Measurements from ENCODE around the gene GOLT1A. TPM values are rescaled to one million over a fixed set of nuclear protein-coding genes. Genes with fewer than 3 reads are reported as not detected.

Gene GOLT1A
- total RNA-seq, 3 donors from 2014 or later, result 2.5 to 11.4 (median 3.9) TPM

- no peak for ATAC-seq
- TF ChIP-seq, protein P1, sequence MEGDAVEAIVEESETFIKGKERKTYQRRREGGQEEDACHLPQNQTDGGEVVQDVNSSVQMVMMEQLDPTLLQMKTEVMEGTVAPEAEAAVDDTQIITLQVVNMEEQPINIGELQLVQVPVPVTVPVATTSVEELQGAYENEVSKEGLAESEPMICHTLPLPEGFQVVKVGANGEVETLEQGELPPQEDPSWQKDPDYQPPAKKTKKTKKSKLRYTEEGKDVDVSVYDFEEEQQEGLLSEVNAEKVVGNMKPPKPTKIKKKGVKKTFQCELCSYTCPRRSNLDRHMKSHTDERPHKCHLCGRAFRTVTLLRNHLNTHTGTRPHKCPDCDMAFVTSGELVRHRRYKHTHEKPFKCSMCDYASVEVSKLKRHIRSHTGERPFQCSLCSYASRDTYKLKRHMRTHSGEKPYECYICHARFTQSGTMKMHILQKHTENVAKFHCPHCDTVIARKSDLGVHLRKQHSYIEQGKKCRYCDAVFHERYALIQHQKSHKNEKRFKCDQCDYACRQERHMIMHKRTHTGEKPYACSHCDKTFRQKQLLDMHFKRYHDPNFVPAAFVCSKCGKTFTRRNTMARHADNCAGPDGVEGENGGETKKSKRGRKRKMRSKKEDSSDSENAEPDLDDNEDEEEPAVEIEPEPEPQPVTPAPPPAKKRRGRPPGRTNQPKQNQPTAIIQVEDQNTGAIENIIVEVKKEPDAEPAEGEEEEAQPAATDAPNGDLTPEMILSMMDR (IDR thresholded peaks at IDR 0.05), result no peak
- Histone ChIP-seq H3K4me3 (no peak overlapping the region), H3K4me1 (ENCODE audit: low read depth) (peaks cover 3% of the 10 kb centered on the region), H3K36me3 (ENCODE audit: low read depth) (no peaks in the 10 kb centered on the region), H3K9me3 (no peaks in the 10 kb centered on the region)
- no peak for DNase-seq
- intact Hi-C loops (cut with DNase I, micrococcal nuclease), result no loop called here
Measured at GRCh38 chr1:204192589-204193352, 21.0 kb downstream of the GOLT1A start.

- no peak for ATAC-seq
- H3K4me1 ChIP-seq (ENCODE audit: low read depth), result peaks cover 3% of the 10 kb centered on the region
- intact Hi-C loops (cut with DNase I, micrococcal nuclease), result no loop called here
- H3K9me3 ChIP-seq, result no peaks in the 10 kb centered on the region
- H3K36me3 ChIP-seq (ENCODE audit: low read depth), result no peaks in the 10 kb centered on the region
- TF ChIP-seq, protein P1 (IDR thresholded peaks at IDR 0.05), result no peak
- no peak for DNase-seq
- H3K4me3 ChIP-seq, result no peak overlapping the region
Measured at GRCh38 chr1:204192046-204192445, 21.7 kb downstream of the GOLT1A start.

- TF ChIP-seq, protein P1 (IDR thresholded peaks at IDR 0.05), result no peak
- DNase-seq (no peak), ATAC-seq (no peak)
- Histone ChIP-seq H3K36me3 (ENCODE audit: low read depth) (no peaks in the 10 kb centered on the region), H3K4me1 (ENCODE audit: low read depth) (peaks cover 3% of the 10 kb centered on the region), H3K4me3 (no peak overlapping the region), H3K9me3 (no peaks in the 10 kb centered on the region)
- intact Hi-C loops (cut with DNase I, micrococcal nuclease), result no loop called here
Measured at GRCh38 chr1:204191456-204191855, 22.3 kb downstream of the GOLT1A start.

DNA sequence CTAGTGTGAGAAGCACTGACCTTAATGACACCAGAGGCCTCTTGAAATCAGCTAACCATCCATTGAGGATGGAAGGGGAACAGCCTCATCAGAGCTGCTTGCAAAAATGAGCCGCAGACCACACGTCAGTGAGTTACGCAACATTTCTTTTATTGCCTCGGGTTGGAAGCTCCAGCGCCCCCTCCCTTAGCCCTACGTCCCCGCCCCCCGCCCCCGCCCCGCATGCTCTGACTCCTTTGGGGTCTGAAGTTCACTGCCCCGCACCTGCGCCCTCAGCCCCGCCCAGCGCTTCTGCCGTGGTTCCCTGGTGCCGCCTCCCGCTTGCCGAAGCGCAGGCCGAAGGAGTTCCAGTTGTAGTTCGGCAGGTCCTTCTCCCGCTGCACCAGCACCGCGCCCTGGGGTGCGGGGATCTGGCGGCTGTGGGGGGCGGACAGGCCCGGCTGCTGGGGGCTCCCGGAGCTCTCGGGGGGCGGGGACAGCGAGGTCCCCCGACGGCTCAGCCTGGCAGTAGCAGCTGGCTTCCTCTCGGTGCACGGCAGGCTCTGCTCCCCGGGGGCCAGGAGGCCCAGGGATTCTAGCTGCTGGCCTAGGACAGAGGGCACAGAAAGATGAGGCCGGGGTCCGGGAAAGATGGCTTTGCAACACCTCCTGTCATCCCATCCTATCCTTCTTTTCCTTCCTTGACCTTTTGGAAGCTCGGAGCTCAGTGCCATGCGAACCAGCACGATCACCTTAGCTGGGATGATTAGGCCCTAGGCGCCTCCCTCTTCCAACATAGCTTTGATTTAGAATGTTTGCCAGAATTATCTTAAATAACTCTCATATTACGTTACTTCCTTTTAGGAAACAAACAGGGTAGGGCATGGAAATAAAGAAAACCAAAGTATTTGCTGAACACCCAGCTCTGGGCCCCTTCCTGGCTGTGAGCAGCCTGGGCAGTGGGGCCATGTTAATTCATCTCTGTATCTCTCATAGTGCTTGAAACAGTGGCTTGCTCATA, 23.3 kb downstream of the GOLT1A start:
- Histone ChIP-seq H3K4me1 (ENCODE audit: low read depth) (peaks cover 3% of the 10 kb centered on the region), H3K4me3 (no peak overlapping the region), H3K9me3 (no peaks in the 10 kb centered on the region), H3K36me3 (ENCODE audit: low read depth) (no peaks in the 10 kb centered on the region)
- TF ChIP-seq, protein P1 (IDR thresholded peaks at IDR 0.05), result no peak
- peak; percentile 82 for ATAC-seq
- intact Hi-C loops (cut with DNase I, micrococcal nuclease), result no loop called here
- peak; percentile 54 to 67 (median 58) for DNase-seq

DNA sequence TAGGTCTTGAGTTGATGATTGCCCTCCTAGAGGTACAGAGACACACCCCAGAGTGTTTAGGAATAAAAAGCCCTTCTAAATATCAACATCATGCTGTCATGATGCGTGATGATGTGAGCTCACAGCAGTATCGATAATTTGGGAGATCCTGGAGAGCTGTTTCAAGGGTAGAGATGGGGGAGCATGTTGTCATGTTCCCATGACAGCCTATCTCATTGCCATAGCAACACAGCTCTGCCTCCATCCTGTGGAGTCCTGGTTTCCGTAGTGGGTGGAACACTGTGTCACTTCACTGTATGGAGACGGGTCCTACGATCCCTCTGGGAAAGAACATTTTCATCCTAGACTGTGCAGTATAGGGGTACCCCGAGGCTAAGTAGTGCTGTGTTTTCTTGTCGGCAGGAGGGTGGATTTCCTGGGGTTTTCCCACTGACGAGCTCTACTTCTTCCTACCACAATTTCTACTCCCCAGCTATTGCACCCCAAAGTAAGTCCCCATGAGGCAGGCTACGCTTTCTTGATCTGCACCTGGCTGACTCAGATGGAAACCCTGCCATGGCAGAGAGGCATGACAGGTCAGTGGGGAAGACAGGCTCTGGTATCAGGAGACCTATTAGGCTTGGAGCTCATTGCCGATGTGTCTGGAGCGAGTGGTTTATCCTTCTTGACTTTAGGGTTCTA, 24.7 kb downstream of the GOLT1A start:
- no peak for ATAC-seq
- DNase-seq, result no peak
- intact Hi-C loops (cut with DNase I, micrococcal nuclease), result no loop called here

More for the DNA sequence above, 24.7 kb downstream of the GOLT1A start:
- H3K4me1 ChIP-seq (ENCODE audit: low read depth), result peaks cover 3% of the 10 kb centered on the region
- TF ChIP-seq, protein P1 (IDR thresholded peaks at IDR 0.05), result no peak
- H3K36me3 ChIP-seq (ENCODE audit: low read depth), result no peaks in the 10 kb centered on the region
- no peaks in the 10 kb centered on the region for H3K9me3 ChIP-seq
- H3K4me3 ChIP-seq, result no peak overlapping the region
